Measurements from ENCODE around the gene TMEM125. TPM values are rescaled to one million over a fixed set of nuclear protein-coding genes. Genes with fewer than 3 reads are reported as not detected.

Gene TMEM125
- total and polyA plus RNA-seq, 9 of the 15 experiments (the other 6 are each of a cell fraction or from before 2014, with no cell fraction given): 0.07 to 0.08 TPM; not detected in 7

- H3K27me3 ChIP-seq (ENCODE audit: control insufficient read depth in 2 of 2, insufficient read depth in 2 of 2, low read length in 2 of 2): peaks cover 43 to 80% of the 10 kb centered on the region in 2 experiments
- H3K9me3 ChIP-seq (replicated peaks; ENCODE audit: control insufficient read depth, insufficient read depth, low read depth, low read length): no peaks in the 10 kb centered on the region
- no peak overlapping the region for H2AFZ ChIP-seq (ENCODE audit: low read depth, low read length)
- intact Hi-C loops (cut with micrococcal nuclease): no loop called here
- in situ Hi-C loops (cut with MboI): no loop called here
- CTCF ChIA-PET (ENCODE audit: low intra/inter-chr PET ratio): no interaction called here
- no peaks in the 10 kb centered on the region for H3K79me2 ChIP-seq (ENCODE audit: control insufficient read depth, insufficient read depth, low read length)
- ATAC-seq: no peak
- no peaks in the 10 kb centered on the region for H3K36me3 ChIP-seq (ENCODE audit: control insufficient read depth, insufficient read depth, low read length)
- no peaks in the 10 kb centered on the region for H3K9me1 ChIP-seq (ENCODE audit: control insufficient read depth, insufficient read depth, low read length)
- POLR2A ChIA-PET: interaction anchor here (0.6 kb wide), 1 partner anchor 151 kb away, joined by 4 read pairs; no protein-coding TSS in a partner anchor
- H3K4me2 ChIP-seq (ENCODE audit: insufficient read depth, low read length): no peak overlapping the region
- no peak overlapping the region for H3K27ac ChIP-seq (ENCODE audit: extremely low read depth, low read depth, low read length)
- FAIRE-seq: no peak
- H3K4me1 ChIP-seq (replicated peaks in 1 of 2; ENCODE audit: control insufficient read depth in 2 of 2, insufficient read depth in 2 of 2, low read length in 2 of 2): peaks cover 16 to 19% of the 10 kb centered on the region in 2 experiments; a peak in 4 of 5 replicates
- H3K9ac ChIP-seq (ENCODE audit: insufficient read depth in 1 of 2, low read depth in 2 of 2, low read length in 2 of 2): no peak overlapping the region
- no peaks in the 10 kb centered on the region; the same call in 1 of the 2 replicates for H4K20me1 ChIP-seq (replicated peaks; ENCODE audit: control insufficient read depth, insufficient read depth, low read length)
- no TSS peak for BruUV-seq (replicated peaks)
- 30% methylated on average over 6 of the region's 7 CpGs for WGBS (ENCODE audit: insufficient coverage, low coverage, missing lambda C conversion rate)
- H3K4me3 ChIP-seq: no peak overlapping the region
- DNase-seq (ENCODE audit: extremely low read depth in 1 of 4, low spot score in 3 of 4): no peak
- no peak for TF ChIP-seq ARID3B (CRISPR knock-in tag; IDR thresholded peaks at IDR 0.05; ENCODE audit: borderline replicate concordance)
- no peak for TF ChIP-seq STAG1 (CRISPR knock-in tag; IDR thresholded peaks at IDR 0.05; ENCODE audit: borderline replicate concordance)
- no peak for TF ChIP-seq ZNF445 (CRISPR knock-in tag; IDR thresholded peaks at IDR 0.05; ENCODE audit: low read depth)
- TF ChIP-seq REST (IDR thresholded peaks at IDR 0.05; ENCODE audit: borderline replicate concordance): no peak
- no peak for TF ChIP-seq REST (CRISPR knock-in tag; IDR thresholded peaks at IDR 0.05; ENCODE audit: low read depth)
- TF ChIP-seq SRF (CRISPR knock-in tag; IDR thresholded peaks at IDR 0.05): no peak
- TF ChIP-seq ARHGAP35 (IDR thresholded peaks at IDR 0.05; ENCODE audit: partially characterized antibody): no peak
- no peak for TF ChIP-seq ZNF584 (CRISPR knock-in tag; IDR thresholded peaks at IDR 0.05; ENCODE audit: low read depth)
- TF ChIP-seq CBX1 (IDR thresholded peaks at IDR 0.05; ENCODE audit: low read depth): no peak
- no peak for TF ChIP-seq SIN3A (IDR thresholded peaks at IDR 0.05; ENCODE audit: borderline replicate concordance in 2 of 2, control insufficient read depth in 1 of 2, low read depth in 2 of 2, low read length in 2 of 2)
- no peak for TF ChIP-seq FOXJ2 (tag; IDR thresholded peaks at IDR 0.05)
- TF ChIP-seq POLR2H (tag; IDR thresholded peaks at IDR 0.05; ENCODE audit: low read depth): no peak
- TF ChIP-seq ZNF696 (CRISPR knock-in tag; conservative IDR thresholded peaks at IDR 0.05): no peak
- TF ChIP-seq CAMTA2 (CRISPR knock-in tag; conservative IDR thresholded peaks at IDR 0.05): no peak
Measured at GRCh38 chr1:43273708-43274107, 3.9 kb downstream of the TMEM125 start.
